T1000 (cell line): ENCODE data around the gene ZMAT3.

Source experiments
- DNase-seq: peaks from one replicate; lab custom pipeline; 2025; ENCODE audit warnings: mixed read lengths; lab: John Stamatoyannopoulos, UW

The ZMAT3 gene

DNA sequence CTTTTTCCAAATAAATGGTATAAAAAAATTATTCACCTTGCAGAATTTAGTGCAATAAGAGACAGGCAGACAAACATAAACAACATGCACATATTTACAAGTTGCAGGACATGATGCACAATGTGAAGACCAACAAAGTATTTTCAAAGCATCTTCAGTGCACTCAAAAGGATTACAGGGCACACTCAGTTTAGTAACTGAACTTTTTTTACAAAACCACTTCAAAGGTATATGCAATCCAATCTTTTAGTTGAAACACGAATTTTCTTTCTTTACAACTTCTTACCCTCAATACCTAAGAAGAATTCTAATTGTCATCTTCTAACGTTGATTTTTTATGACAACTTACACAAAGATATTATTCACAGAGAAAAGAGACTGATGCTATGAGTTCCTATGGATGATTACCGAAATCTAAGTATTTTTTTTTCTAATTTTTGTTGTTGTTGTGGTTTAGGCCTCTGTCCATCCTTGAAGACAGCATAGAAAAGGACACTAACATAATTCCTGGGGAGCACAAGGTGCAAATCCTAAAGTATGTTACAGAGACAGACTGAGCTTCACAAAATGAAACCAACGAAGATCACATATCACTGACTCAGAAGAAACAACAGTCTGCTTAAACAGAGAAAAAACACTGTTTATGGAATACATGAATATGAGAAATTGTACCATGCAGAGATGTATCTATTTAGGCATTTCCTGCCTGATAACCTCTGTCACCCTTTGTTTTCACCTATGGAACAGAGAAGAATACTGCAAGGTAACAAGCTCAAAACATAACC is 50.3 kb downstream of the ZMAT3 start:
- DNase-seq: no peak

GRCh38 chr3:179020112-179020511 is 51.5 kb downstream of the ZMAT3 start:
- no peak for DNase-seq

- DNase-seq: no peak
Measured at GRCh38 chr3:179018808-179019207, 52.8 kb downstream of the ZMAT3 start.

GRCh38 chr3:179016979-179017670 is 54.5 kb downstream of the ZMAT3 start:
- DNase-seq: no peak

GRCh38 chr3:179015551-179016020 is 56.0 kb downstream of the ZMAT3 start:
- peak; percentile 41 for DNase-seq

- no peak for DNase-seq
Measured at GRCh38 chr3:179005706-179006105, 65.9 kb downstream of the ZMAT3 start.

DNA sequence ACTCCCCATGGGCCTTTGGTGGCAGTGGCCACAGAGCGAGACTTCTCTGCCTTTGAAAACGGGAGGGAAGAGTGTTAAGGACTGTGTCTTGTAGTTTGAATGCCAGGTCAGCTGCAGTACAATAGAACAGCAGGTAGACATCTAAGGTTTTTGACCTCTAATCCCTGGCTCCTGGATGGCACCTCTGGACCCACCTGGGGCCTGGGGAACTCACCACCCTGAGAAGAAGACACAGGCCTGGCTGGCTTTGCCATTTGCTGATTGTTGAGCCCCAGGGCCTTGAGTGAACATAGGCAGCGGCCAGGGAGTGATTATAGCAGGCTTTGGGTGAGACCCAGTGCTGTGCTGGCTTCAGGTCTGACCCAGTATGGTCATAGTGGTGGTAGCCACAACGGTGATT is 66.4 kb downstream of the ZMAT3 start:
- DNase-seq: no peak

GRCh38 chr3:179000659-179001058 is 71.0 kb downstream of the ZMAT3 start:
- DNase-seq: no peak

- no peak for DNase-seq
Measured at GRCh38 chr3:179000144-179000543, 71.5 kb downstream of the ZMAT3 start.

GRCh38 chr3:178996399-178996798 is 75.2 kb downstream of the ZMAT3 start:
- DNase-seq: no peak

DNA sequence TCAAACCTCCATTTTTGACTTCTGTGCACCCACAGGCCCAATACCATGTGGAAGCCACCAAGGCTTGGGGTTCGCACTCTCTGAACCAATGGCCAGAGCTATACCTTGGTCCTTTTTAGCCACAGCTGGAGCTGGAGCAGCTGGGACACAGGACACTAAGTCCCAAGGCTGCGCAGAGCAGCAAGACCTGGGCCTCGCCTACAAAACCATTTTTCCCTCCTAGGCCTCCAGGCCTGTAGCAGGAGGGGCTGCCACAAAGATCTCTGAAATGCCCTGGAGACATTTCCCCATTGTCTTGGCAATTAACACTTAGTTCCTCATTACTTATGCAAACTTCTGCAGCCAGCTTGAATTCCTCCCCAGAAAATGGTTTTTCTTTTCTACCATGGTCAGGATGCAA is 81.3 kb downstream of the ZMAT3 start:
- DNase-seq: no peak

DNA sequence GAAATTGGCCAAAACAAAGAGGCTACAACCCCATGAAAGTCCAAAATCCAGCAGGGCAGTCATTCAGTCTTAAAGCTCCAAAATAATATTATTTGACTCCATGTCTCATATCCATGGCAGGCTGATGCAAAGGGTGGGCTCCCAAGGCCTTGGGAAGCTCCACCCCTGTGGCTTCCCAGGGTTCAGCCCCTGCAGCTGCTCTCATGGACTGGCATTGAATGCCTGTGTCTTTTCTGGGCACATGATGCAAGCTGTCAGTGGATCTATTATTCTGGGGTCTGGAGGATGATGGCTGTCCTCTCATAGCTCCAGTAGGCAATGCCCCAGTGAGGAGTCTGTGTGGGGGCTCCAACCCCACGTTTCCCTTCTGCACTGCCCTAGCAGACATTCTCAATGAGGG is 81.8 kb downstream of the ZMAT3 start:
- DNase-seq: no peak

- no peak for DNase-seq
Measured at GRCh38 chr3:178987745-178988144, 83.9 kb downstream of the ZMAT3 start.

- DNase-seq: no peak
Measured at GRCh38 chr3:178986456-178986855, 85.2 kb downstream of the ZMAT3 start.

- no peak for DNase-seq
Measured at GRCh38 chr3:178982137-178982536, 89.5 kb downstream of the ZMAT3 start.

- no peak for DNase-seq
Measured at GRCh38 chr3:178975320-178975719, 96.3 kb downstream of the ZMAT3 start.

DNA sequence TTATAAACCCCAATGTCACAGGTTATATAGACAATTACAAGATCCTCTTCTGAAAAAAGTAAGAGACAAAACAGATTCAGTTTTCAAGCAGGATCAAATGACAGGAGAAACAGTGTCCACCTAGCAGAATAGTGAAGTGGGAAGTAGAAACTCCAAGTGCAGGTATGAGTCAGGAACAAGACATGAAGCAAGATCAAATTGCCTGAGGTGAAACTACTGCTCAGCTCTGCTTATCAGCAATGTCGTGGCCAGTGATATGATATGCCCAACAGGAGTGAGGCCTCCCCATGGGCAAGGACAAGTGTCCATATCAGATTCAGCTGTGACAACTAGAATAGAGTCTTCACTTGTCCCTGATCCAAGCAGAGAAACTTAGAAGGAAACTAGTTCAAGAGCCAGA is 100.0 kb downstream of the ZMAT3 start:
- peak; percentile 7 for DNase-seq

- no peak for DNase-seq
Measured at GRCh38 chr3:178969004-178969700, 102.5 kb downstream of the ZMAT3 start.
